Measurements from ENCODE around the gene MEIOSIN. TPM values are rescaled to one million over a fixed set of nuclear protein-coding genes. Genes with fewer than 3 reads are reported as not detected.
"Not testable (repeated sequence)": the region's sequence is repeated elsewhere in the genome, so short reads cannot be mapped to it uniquely, and the experiment has no call there.

Gene MEIOSIN
- total RNA-seq, 4 donors from 2014 or later = not detected

GRCh38 chr19:45747513-45747912 is 14.3 kb downstream of the MEIOSIN start:
- TF ChIP-seq CTCF (IDR thresholded peaks at IDR 0.05) = no peak
- DNase-seq (ENCODE audit: low spot score) (no peak), ATAC-seq (ENCODE audit: low FRiP score) (no peak)

GRCh38 chr19:45751483-45751882 is 18.2 kb downstream of the MEIOSIN start:
- not testable (repeated sequence) for ATAC-seq (ENCODE audit: low FRiP score); DNase-seq (ENCODE audit: low spot score)

- ATAC-seq (ENCODE audit: low FRiP score) (no peak), DNase-seq (ENCODE audit: low spot score) (no peak)
- no peak for TF ChIP-seq CTCF (IDR thresholded peaks at IDR 0.05)
Measured at GRCh38 chr19:45752639-45753038, 19.4 kb downstream of the MEIOSIN start.

GRCh38 chr19:45753548-45753947 is 20.3 kb downstream of the MEIOSIN start:
- no peak for ATAC-seq (ENCODE audit: low FRiP score)

GRCh38 chr19:45754323-45754722 is 21.1 kb downstream of the MEIOSIN start:
- ATAC-seq (ENCODE audit: low FRiP score) (no peak), DNase-seq (ENCODE audit: low spot score) (no peak)
- TF ChIP-seq CTCF (IDR thresholded peaks at IDR 0.05) = no peak

More at GRCh38 chr19:45753548-45753947, 20.3 kb downstream of the MEIOSIN start:
- no peak for TF ChIP-seq CTCF (IDR thresholded peaks at IDR 0.05)
- DNase-seq (ENCODE audit: low spot score) = no peak

- ATAC-seq (ENCODE audit: low FRiP score) = no peak
- TF ChIP-seq CTCF (IDR thresholded peaks at IDR 0.05) = no peak
- DNase-seq (ENCODE audit: low spot score) = no peak
Measured at GRCh38 chr19:45757695-45758094, 24.5 kb downstream of the MEIOSIN start.

GRCh38 chr19:45758921-45759320 is 25.7 kb downstream of the MEIOSIN start:
- DNase-seq (ENCODE audit: low spot score) = no peak
- TF ChIP-seq CTCF (IDR thresholded peaks at IDR 0.05) = no peak

GRCh38 chr19:45761714-45762113 is 28.5 kb downstream of the MEIOSIN start:
- DNase-seq (ENCODE audit: low spot score) (no peak), ATAC-seq (ENCODE audit: low FRiP score) (no peak)
- TF ChIP-seq CTCF (IDR thresholded peaks at IDR 0.05) = no peak

More at GRCh38 chr19:45758921-45759320, 25.7 kb downstream of the MEIOSIN start:
- ATAC-seq (ENCODE audit: low FRiP score) = no peak

Data from omental fat pad (tissue), 4 donors.